Breast epithelium (tissue), 3 donors: ENCODE results near the gene HRC.

Experiments
- CTCF ChIP-seq, 3 donors: fragments of 450-650 bp; IDR thresholded peaks; one replicate each; pipeline ENCODE4 v1.5.1; 2016 to 2017; ENCODE audit warnings: antibody characterized with exemption in 3 of 3, mild to moderate bottlenecking in 3 of 3, moderate library complexity in 3 of 3
- POLR2A ChIP-seq: fragments of 450-650 bp; IDR thresholded peaks from one replicate; pipeline ENCODE4 v1.6.1; 2016; ENCODE audit warnings: antibody characterized with exemption, mild to moderate bottlenecking, moderate library complexity
- POLR2AphosphoS5 ChIP-seq, 3 donors: sonication (generic); formaldehyde crosslinking; IDR thresholded peaks; one replicate each; pipeline ENCODE4 v1.6.1; 2017; ENCODE audit warnings: antibody characterized with exemption in 3 of 3

GRCh38 chr19:49104229-49104864 lies 50.8 kb downstream of the HRC start:
- TF ChIP-seq CTCF (IDR thresholded peaks at IDR 0.05) (no peak), POLR2A (no peak), POLR2AphosphoS5 (IDR thresholded peaks at IDR 0.05) (no peak)
